Activated naive CD4-positive, alpha-beta T cell treated with anti-CD3 and anti-CD28 coated beads, Interleukin-2, amount 50 U/mL, for 72 hours (primary cell): ENCODE measurements around the gene IL36G. TPM values are rescaled to one million over a fixed set of nuclear protein-coding genes. Genes with fewer than 3 reads are reported as not detected.

ENCODE experiments used
- ATAC-seq, 2 donors: fragments of 150-1000 bp; cut with Tn5 transposase; 2 replicates each; pipeline ENCODE4 v1.10.0; 2021; ENCODE audit warnings: mild to moderate bottlenecking in 2 of 2, moderate library complexity in 2 of 2
- DNase-seq, 2 donors: peaks; one replicate each; pipeline ENCODE4 v3.0.0; 2021 to 2022; ENCODE audit warnings: low spot score in 2 of 2
- H3K27ac Mint-ChIP-seq, 2 donors: one replicate each; pipeline ENCODE4 v1.8.0; 2022; ENCODE audit warnings: mild to moderate bottlenecking in 2 of 2, mixed read lengths in 2 of 2
- H3K36me3 Mint-ChIP-seq, 2 donors: one replicate each; pipeline ENCODE4 v1.8.0; 2022; ENCODE audit warnings: mixed read lengths in 2 of 2
- H3K9me3 Mint-ChIP-seq, 2 donors: one replicate each; pipeline ENCODE4 v1.8.0; 2022; ENCODE audit warnings: mixed read lengths in 2 of 2
- total RNA-seq, 2 donors: library from RNA; stranded (reverse); gene quantifications; one replicate each; pipeline ENCODE4 v1.2.3, GENCODE V29; 2022

IL36G gene
- total RNA-seq, 2 donors from 2014 or later = not detected

- no peak for DNase-seq
- no peak for ATAC-seq
- Mint-ChIP-seq H3K36me3 (no peaks in the 10 kb centered on the region), H3K27ac (no peak overlapping the region), H3K9me3 (no peaks in the 10 kb centered on the region)
Observed at GRCh38 chr2:112959109-112959812, 18.5 kb upstream of the IL36G start.

- no peak overlapping the region for H3K27ac Mint-ChIP-seq
- no peaks in the 10 kb centered on the region for H3K9me3 Mint-ChIP-seq
- no peak for DNase-seq
- ATAC-seq = no peak
- no peaks in the 10 kb centered on the region for H3K36me3 Mint-ChIP-seq
Observed at GRCh38 chr2:112960230-112960825, 17.5 kb upstream of the IL36G start.

- no peak for ATAC-seq
- H3K9me3 Mint-ChIP-seq = no peaks in the 10 kb centered on the region
- DNase-seq = no peak
- H3K36me3 Mint-ChIP-seq = no peaks in the 10 kb centered on the region
- H3K27ac Mint-ChIP-seq = peak overlapping the region in 1 of 2 donors; percentile 41
Observed at GRCh38 chr2:112962308-112963175, 15.3 kb upstream of the IL36G start.

GRCh38 chr2:112967023-112967422 lies 10.8 kb upstream of the IL36G start:
- Mint-ChIP-seq H3K9me3 (no peaks in the 10 kb centered on the region), H3K27ac (no peak overlapping the region), H3K36me3 (no peaks in the 10 kb centered on the region)
- DNase-seq (no peak), ATAC-seq (no peak)

DNA sequence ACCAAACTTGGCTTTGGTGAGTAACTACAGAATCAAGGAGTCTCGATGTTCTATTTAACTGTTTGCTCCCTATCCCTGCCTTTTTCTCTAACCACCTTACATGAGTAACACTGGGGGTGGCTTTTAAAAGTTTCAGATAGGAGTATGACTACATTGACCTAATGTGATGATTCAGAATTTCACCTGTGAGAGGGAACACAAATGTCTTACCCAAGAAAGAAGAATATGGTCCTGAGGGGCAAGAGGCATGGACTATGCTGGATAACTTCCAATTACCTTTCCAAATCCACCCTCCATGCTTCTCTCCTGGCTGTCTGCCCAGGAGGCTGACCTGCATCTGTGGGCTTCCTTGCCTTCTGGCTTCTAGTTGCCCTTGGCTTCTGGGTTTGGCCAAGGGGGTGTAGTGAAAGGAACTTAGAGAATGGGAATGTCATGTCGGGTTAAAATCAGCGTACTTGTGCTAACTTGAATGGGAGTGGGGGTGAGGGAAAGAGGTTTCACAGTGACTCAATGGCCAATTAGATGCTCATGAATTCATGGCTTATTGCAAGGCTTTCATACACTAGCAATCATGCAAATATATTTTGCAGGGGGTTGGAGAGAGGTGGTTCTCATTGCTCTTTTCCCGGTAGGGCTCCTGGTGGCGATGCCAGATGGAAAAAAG lies 5.3 kb upstream of the IL36G start:
- no peaks in the 10 kb centered on the region for H3K36me3 Mint-ChIP-seq
- H3K9me3 Mint-ChIP-seq = no peaks in the 10 kb centered on the region
- ATAC-seq (peak; percentile 64 to 74), DNase-seq (no peak)
- no peak overlapping the region for H3K27ac Mint-ChIP-seq

DNA sequence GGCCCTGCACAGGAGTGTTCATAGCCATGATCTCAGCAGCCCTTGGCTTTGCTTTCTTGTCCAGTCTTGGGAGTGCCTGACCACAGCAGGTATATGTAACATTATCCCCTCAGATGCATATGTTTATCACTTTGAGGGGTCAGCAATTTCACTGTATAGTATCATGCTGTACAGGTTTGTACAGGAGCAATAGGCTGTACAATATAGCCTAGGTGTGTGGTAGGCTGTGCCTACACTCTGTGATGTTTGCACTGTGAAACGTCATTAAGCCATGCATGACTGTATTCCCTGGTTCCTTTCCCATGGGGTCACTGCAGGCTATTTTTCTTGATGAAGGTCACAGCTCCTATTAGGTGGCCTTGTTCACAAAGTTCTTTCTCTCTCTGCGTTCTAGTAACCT lies 4.7 kb upstream of the IL36G start:
- no peak for ATAC-seq
- Mint-ChIP-seq H3K9me3 (no peaks in the 10 kb centered on the region), H3K36me3 (no peaks in the 10 kb centered on the region), H3K27ac (no peak overlapping the region)
- DNase-seq = no peak

GRCh38 chr2:112979731-112980130 lies 1.9 kb downstream of the IL36G start:
- no peak for DNase-seq
- ATAC-seq = no peak
- no peak overlapping the region for H3K27ac Mint-ChIP-seq
- H3K36me3 Mint-ChIP-seq = no peaks in the 10 kb centered on the region
- no peaks in the 10 kb centered on the region for H3K9me3 Mint-ChIP-seq

DNA sequence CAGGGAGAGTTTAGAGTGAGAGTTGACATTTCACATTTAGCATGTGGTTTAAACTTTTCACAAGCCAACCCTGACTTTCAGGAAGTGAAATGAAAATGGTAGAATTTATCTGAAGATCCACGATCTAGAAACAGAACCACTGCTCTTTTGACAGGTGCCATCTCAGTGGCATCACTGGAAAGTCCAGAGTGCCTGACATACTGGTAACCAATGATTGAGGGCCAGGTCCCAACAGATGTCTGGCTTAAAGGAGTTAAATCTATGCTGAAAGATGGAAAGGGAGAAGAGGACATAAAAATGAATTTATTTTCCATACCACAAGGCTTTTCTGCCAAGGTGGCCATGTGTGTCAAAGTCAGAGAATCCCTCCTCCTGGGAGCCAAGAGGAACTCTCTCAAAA lies 2.7 kb downstream of the IL36G start:
- DNase-seq (no peak), ATAC-seq (no peak)
- H3K9me3 Mint-ChIP-seq = no peaks in the 10 kb centered on the region
- H3K36me3 Mint-ChIP-seq = no peaks in the 10 kb centered on the region
- no peak overlapping the region for H3K27ac Mint-ChIP-seq

- no peaks in the 10 kb centered on the region for H3K9me3 Mint-ChIP-seq
- peak; percentile 84 to 95 for ATAC-seq
- peaks cover 0 to 8% of the 10 kb centered on the region in 2 donors for H3K36me3 Mint-ChIP-seq
- no peak for DNase-seq
- peak overlapping the region in 1 of 2 donors; percentile 68 for H3K27ac Mint-ChIP-seq
Observed at GRCh38 chr2:112985090-112985489, 7.3 kb downstream of the IL36G start.

GRCh38 chr2:112989611-112990010 lies 11.8 kb downstream of the IL36G start:
- Mint-ChIP-seq H3K36me3 (peaks cover 11 to 19% of the 10 kb centered on the region in 2 donors), H3K9me3 (peaks cover 10 to 23% of the 10 kb centered on the region in 2 donors), H3K27ac (no peak overlapping the region)
- no peak for ATAC-seq
- no peak for DNase-seq

DNA sequence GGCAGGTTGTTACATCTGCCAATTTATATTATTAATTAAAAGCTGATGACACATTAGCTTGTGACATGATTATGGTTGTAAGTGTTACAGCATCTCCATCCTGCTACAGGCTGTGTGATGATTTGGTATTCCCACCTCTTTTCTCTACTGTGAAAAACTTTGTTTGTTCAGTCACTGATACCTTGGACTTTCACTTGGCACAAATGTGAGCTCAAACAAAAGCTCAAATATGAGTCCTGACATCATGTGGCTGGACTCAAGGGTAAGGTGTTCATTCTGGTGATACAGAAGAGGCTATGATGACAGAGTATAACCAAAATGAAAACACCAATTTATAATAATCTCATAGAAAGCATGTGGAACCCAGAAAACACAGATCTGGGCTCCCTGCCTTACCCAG lies 16.0 kb downstream of the IL36G start:
- DNase-seq (no peak), ATAC-seq (no peak)
- peaks cover 13 to 30% of the 10 kb centered on the region in 2 donors for H3K9me3 Mint-ChIP-seq
- H3K27ac Mint-ChIP-seq = no peak overlapping the region
- peaks cover 11 to 25% of the 10 kb centered on the region in 2 donors for H3K36me3 Mint-ChIP-seq

DNA sequence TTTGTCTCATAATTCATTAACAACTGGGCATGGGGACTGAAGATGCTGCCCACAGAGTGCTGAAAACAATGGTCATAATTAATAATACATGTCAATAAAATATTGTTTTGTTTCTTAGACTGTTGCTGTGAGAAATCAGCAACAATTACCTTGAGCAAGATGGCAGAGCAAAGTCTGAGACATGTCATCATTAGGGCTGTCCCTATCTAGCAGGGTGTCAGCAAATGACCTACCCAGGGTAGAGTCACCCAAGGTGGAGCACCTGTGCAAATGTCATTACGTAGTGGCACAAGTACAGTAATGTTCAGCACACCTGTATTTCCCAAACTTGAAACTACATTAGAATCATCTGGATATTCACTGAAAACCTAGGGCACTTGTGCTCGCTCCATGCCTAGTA lies 16.8 kb downstream of the IL36G start:
- DNase-seq (no peak), ATAC-seq (no peak)
- H3K36me3 Mint-ChIP-seq = peaks cover 14 to 29% of the 10 kb centered on the region in 2 donors
- H3K9me3 Mint-ChIP-seq = peaks cover 16 to 32% of the 10 kb centered on the region in 2 donors
- H3K27ac Mint-ChIP-seq = no peak overlapping the region

DNA sequence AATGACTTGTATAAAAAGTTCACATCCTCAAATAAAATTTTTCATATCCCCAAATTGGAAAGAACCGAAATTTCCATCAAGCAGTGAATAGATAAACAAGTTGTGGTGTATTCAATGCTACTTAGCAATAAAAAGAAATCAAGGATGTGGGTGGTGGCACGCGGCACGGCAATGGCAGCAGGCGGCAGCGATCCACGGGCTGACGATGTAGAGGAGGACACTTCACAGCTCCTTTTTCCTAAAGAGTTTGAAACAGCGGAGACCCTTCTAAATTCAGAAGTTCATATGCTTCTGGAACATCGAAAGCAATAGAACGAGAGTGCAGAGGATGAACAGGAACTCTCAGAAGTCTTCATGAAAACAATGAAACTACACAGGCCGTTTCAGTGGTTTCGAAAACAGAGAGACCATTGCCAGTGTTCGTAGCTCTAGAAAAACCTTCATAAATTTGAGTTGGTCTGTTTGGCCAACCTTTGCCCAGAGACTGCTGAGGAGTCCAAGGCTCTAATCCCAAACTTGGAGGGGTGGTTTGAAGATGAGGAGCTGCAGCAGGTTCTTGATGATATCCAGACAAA lies 17.6 kb downstream of the IL36G start:
- peaks cover 17 to 36% of the 10 kb centered on the region in 2 donors for H3K9me3 Mint-ChIP-seq
- DNase-seq (no peak), ATAC-seq (peak; percentile 20 to 24)
- H3K27ac Mint-ChIP-seq = peak overlapping the region in 1 of 2 donors; percentile 62
- H3K36me3 Mint-ChIP-seq = peaks cover 22 to 33% of the 10 kb centered on the region in 2 donors

DNA sequence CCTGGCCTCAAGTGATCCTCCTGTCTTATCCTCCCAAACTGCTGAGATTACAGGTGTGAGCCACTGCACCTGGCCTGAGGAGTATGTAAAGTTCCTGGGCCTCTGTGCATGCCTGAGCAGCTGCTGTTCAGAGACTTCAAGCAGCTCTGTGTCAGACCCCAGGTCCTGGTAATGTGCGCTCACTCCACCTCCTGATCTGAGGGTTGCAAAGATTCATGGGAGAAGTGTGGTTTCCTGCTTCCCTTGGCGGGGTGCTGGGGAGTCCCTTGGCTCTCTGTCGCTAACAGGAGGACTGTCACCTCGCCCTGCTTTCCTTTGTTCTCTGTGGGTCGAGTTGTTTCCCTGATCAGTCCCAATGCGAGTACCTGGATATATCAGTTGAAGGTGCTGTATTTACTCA lies 18.8 kb downstream of the IL36G start:
- DNase-seq (peak; percentile 54 to 67), ATAC-seq (peak; percentile 96 to 98)
- peaks cover 28 to 39% of the 10 kb centered on the region in 2 donors for H3K9me3 Mint-ChIP-seq
- no peak overlapping the region for H3K27ac Mint-ChIP-seq
- peaks cover 34 to 45% of the 10 kb centered on the region in 2 donors for H3K36me3 Mint-ChIP-seq

DNA sequence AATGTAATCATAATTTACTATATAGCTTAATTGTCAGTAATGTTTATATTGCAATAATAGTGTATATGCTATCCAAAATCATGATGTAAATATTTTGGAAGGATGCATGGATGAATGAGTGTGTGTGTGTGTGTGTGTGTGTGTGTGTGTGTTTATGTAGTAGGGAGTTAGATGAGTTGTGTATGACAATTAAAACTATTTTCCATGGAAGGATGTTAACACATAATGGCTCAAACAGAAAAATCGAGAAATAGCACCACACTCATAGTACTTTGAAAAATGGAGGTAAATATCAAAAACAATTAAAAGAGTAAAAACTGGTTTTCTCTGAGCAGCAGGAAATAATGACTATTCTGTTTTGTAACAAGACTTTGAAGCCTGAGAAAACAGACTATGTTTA lies 19.3 kb downstream of the IL36G start:
- peaks cover 27 to 41% of the 10 kb centered on the region in 2 donors for H3K9me3 Mint-ChIP-seq
- no peak overlapping the region for H3K27ac Mint-ChIP-seq
- peak in 1 of 2 donors; percentile 4 for ATAC-seq
- no peak for DNase-seq
- H3K36me3 Mint-ChIP-seq = peaks cover 31 to 43% of the 10 kb centered on the region in 2 donors

DNA sequence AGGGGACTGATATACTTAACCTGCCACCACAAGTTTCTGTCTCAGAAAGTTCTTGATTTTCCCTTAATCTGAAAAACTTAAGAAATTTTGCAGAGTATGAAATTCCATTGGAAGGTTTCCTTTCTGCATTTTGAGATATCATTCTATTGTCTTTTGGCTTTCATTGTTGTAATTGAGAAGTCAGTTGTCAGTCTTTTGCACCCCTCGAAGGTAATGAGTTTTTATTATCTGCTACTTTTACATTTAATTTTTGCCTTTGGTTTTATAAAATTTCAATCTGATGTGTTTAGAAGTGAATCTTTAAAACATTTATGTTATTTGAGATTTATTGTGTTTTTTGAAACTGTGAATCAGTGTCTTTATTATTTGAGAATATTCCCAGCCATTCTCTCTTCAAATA lies 22.6 kb downstream of the IL36G start:
- DNase-seq = no peak
- H3K36me3 Mint-ChIP-seq = peaks cover 23 to 42% of the 10 kb centered on the region in 2 donors
- peaks cover 20 to 29% of the 10 kb centered on the region in 2 donors for H3K9me3 Mint-ChIP-seq
- no peak overlapping the region for H3K27ac Mint-ChIP-seq
- no peak for ATAC-seq
